ENCODE data around the gene ROCK2.

ROCK2 gene

DNA sequence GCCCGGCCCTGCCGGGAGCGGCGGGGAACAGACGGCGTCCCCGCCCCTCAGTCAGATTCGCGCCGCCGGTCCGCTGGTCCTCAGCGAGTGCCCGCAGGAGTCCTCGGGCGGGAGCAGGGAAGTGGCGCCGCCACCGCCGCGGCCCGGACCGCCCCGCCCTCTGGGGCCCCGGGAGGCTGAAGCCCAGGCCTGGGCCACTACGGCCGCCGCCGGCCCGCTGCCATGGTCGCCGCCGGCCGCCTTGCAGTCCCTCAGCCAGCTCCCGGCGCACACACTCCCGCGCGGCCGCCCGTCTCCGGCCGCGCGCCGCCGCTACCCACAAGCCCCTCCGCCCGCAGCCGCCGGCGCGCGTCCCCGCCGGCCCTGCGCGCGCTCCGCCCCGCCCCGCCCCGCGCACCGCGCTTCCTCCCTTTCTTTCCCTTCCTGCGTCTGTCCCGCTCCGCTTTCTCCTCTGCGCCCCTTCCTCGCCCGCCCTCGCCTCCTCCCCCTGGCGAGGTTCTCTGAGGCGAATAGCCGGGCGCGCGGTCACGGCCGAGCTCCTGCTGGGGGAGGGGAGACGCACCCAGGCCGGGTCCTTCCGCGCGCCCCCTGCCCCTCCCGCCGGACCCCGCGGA is at the start of gene ROCK2:
Gene ROCK2, minus strand, starts transcription at position 295 of the 614 bp plus-strand sequence. CDS start 500 bp downstream, outside the sequence.
- DNase-seq = peak; percentile 71

DNA sequence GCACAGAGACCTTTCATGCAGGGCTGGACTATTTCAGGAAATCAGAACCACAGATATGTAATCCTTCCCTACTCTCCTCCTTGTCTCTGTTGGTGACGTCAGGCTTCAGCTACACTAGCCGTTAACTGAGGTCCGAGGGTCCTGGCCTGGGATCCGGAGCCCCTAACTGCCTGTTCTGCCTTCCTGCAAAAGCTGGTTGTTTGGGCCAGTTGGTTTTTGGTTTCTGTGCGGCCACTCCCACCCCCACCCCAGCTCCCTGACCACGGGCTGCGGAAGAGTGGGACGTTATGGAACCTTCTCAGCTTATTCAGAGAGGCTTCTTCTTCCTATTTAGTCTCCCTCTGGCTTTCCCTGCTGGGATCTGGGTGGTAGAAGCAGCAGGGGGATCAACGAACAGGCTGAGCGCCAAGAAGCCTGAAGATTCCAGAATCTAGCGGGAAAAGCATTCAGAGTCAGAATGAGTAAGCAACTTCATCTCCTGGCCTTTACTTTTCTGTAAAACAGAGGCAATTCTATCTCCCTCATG is 49.3 kb upstream of the ROCK2 start:
- no peak for DNase-seq

DNA sequence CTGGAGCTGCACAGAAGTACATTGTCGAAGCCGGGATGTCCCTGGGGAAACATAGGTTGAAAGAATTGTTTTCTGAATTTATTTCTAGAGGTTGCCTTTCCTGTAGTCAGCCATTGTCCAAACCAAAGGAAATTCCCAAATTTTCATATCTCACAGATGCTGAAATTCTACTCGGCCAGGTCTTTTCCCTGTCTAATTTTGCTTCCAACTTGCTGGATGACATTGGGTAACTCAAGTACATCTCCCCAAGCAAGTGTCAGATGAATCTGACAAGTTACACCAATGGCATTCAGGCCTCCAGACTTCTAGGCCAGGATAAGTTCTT is 47.5 kb upstream of the ROCK2 start:
- DNase-seq = no peak

DNA sequence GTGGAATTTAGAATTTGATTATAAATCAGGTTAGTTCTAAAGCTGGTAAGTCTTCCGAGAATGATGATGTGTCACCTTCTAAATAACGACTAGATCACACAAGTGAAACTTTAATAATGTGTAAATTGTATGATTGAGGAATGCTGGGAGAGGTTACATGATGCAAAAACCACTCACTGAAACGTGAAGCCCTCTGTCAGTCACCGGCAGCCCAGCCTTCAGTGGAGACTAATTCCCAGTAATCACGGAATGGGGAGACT is 45.9 kb upstream of the ROCK2 start:
- DNase-seq = no peak

DNA sequence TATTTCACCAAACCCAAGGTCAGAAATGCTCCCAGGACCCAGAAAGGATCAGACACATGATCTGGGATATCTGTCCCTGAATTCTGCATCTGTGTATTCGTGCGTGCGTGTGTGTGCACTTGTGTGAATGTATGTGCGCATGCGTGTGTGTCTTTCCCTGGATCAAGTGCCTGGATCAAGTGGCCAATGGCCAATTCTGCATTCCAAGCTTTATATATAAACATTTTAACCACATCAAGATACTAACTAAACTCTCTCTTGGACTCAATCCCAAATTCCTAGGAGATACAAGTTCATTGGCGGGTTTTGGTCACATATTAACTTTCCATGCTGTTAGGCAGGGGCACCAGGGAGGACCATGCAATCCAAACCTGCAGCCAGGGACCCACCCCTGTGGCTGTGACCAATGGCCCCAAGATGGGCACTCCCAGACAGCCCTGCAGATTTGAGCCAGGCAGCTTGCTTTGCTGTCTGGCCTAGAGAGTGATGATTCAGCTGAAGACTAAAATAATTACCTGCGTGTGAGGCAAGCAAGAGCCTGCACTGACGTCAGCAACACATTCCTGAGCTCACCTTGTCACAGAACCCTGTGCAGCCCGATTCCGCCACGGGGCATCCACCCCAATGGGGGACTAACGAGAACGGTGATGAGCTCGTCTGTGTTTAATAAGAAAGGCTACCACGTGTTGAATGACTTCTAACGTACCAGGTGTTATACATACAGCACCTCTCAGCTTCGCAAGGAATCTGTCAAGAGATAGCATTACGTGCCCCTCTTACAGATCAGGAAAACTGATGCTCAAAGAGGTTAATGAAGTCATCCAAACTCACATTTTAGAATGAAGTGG is 45.3 kb upstream of the ROCK2 start:
- no peak for DNase-seq

DNA sequence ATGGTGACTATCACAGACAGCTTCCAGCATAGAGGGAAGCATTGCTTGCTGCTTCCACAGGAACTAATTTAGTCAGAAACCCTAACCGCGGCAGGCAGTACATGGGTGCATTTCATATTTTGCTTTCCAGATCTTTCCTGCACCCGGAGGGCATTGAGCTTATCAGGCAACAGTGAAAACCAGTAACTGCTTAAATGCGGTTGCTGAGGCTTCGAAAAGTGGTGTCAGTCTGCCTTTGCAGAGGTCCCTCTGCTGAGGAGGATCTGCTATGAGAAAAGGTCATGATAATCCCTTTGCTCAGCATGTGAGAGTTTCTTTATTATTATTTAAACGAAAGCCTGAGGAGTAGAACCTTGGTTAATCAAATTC is 44.6 kb upstream of the ROCK2 start:
- DNase-seq = no peak

DNA sequence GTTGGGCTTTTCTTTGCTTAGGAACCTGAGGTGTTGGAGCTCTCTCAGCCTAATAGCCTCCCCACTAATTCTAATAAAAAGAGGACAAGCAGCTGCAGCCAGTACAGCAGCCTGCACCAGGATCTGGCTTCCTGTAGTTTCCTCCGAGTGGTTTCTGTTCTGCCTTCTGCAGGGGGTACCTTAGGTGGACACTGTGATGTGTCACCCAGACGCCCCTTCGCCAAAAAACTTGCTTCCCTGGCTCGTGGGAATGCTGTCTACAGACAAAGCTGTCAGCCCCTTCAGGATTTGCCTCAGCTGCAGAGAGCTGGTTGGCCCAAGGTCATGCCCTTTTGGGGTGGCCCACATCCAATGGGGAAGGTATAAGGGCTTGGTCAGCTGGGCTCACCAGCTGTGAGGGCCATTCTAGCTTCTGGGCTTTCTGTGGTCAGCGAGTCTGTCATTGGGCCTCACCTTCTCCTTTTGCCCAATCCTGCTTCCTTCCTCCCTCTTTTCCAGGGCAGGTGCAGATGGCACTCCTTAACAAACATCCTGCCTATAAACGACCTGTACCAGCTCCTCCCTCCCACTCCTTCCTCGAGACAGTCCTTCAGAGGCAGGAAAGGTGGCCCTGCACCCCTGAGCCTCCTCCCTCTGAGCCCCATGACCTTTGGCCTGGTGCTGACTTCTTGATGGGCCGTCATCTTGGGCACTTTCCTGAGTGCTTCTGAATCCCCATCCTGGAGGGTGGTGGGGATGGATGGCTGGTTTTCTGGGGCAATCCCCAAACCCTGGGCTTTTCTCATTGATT is 44.0 kb upstream of the ROCK2 start:
- no peak for DNase-seq

DNA sequence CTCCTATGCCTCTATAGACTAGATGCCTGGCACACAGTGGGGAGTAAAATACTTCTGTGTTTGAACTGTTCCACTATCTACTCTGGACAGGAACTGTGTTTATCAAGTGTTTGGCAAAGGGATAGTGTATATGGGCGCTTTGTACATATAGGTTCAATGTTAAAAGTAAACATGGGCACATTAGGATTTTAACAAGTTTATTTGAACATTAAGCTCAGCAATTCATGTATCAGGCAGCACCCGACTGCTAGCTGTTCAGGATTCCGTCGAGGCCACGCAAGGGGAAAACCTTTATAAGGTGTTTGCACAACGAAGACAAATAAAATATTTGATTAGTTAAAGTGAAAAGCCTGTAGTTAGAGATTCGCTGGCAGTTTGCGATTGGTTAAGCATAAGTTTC is 43.4 kb upstream of the ROCK2 start:
- DNase-seq = no peak

DNA sequence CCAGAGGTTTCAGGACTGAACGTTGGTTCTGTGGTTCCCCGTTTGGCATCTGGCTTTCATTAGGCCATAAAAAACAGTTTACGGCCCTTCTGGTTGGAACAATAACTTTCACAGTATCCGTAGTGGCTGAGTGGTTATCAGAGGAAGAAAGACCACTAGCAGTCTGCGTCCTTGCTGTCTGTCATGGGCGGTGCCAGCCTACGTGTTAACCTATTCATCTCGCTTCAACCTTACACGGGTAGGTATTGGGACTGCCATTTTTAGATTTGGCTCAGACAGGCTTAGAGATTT is 42.6 kb upstream of the ROCK2 start:
- no peak for DNase-seq

DNA sequence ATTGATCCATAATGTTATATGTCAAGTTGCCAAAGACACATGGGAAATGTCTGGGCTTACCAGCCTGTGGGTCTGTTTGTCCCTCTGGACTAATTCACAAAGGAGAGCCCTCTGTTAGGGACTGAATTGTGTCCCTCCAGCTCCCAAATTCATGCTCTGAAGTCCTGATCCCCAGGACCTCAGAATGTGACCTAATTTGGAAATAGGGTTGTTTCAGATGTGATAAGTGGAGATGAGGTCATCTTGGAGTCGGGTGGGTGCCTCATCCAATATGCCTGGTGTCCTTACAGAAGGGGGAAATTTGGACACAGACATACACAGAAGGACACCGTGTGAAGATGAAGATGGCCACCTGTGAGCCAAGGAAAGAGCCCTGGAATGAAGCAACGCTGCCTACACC is 41.4 kb upstream of the ROCK2 start:
- no peak for DNase-seq

DNA sequence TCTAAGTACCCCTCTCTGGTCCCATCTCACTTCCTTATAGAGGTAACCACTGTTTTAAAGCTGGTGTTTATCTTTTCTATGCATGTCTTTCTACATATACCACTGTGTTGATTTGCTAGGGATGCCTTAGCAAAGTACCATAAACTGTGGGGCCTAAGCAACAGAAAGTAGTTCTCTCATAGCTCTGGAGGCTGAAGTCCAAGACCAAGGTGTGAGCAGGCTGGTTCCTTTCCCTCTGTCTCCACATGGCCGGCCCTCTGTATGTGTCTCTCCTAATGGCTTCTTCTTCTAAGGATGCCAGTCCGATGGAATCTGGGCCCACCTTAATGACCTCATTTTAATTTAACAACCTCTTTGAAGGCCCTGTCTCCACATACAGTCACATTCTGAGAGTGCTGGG is 40.8 kb upstream of the ROCK2 start:
- no peak for DNase-seq

DNA sequence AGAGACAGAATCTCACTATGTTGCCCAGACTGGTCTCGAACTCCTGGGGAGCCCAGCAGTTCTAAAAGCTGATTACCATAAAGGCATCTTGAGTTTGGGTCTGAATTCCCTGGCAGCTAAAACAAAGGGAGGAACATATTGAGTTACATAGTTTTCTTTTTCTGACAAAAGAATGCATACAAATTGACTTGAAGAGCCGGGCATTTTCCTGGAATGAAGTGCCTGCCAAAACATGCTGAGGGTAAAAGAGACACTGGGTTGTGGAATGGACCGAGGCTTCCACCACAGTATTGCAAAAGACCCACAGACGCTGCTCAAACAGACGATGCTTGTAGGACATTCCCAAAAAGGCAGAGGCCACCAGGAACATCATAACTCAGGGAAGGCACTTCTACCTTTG is 35.1 kb upstream of the ROCK2 start:
- no peak for DNase-seq

DNA sequence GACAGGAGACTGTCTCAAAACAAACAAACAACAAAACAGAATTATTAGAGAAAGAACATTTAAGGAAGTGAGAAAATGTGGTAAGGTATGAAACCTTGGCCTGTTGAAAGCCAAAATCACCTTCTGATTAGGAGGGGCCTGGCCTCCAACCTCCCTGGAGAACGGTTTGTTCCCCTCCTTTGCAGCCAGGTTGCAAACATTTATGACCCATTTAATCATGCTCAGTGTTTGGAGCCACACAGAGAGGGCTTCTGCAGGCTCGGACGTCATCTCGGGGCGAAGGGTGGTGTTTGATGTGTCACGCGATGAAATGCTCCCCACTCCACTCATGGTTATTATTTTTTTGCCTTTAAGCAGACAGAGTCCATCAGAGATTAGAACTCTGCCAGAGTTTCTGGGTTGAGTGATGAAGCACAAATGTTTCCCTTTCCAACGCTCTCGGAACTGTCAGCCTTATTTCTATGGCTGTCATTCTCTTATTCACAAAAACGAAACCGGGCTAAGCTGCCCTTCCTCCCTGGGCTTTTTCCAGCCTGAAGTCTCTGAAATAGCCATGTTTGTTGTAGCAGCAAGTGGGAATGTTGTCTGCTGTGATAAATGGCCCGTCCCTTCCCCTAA is 33.6 kb upstream of the ROCK2 start:
- DNase-seq = no peak

DNA sequence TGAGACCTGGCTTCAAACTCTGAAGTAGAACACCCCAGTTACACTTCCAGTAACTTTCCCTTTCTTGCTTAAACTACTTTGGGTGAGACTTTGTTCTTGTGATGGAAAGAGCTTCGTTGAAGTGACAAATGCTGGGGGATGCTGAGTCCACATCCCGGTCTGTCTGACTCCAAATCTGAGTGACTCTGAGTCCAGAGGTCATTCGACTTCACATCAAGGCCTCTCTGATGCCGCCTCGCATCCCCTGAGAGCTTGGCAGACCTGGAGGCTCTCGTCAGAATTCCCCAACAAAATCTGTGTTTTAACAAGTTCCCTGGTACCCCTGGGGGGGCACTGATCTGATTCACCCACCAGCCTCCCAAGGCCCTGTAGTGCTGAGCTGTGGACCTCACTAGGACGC is 31.6 kb upstream of the ROCK2 start:
- DNase-seq = no peak

DNA sequence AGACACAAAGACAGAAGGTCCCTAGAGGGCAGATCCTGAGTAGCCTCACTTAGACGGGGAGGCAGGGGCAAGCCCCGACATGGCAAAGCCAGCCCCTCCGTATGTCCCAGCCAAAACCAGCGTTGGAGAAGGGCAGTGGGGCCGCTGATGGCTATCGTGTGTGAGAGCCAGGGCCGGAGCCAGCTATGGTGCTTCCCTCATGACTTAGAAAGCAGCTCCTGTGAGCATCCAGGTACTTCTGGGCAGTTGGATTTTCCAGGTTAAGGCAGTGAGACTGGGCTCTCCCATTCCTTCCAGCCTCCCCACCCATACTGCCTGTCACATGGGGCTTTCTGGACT is 31.2 kb upstream of the ROCK2 start:
- no peak for DNase-seq

DNA sequence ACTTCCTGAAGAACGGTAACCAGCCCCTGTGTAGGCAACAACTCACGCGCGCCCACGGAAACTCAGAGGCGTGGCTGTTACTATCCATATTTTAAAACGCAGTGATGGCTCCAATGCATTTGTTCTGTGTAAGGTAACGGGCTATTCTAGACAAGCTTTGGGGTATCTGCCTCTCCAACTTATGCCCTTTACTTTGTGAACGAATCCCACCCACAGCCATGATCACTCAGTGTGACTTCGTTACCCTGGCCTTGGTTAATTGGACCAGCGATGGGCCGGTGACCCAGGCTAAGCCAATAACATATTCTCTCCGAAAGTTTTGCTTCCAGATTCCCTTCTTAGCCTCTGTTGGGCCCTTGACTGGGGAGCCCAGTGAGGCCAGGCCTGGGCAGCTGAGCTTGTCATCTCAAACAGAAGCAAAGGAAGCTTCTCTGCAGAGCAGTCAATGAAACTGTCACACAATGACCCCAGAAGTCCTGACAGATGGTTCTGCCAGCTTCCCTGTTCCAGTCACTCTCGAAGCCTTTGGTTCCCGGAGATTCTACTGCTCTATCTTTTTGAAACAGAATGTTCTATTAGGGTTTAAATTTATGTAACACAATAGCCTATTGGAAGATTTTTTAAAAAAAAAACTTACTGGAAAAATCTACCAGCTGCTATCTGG is 30.7 kb upstream of the ROCK2 start:
- DNase-seq = no peak

DNA sequence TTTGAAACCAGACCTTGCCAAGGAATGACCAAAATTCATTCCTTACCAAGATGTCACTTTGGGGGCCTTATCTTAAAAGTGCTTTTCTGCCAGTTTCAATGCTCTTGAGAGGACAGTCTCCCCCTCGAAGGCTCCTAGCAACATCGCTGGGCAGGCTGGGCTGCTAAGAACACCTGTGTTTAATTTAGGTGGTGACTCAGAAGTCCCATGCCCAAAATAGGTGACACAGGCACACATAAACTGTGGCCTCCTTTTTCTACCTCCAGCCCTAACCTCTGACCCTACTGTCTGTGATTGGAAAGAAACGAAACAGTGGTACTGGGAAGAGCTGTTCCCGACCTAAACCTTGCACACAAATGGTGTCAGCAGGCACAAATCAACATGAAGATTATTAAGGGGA is 28.7 kb upstream of the ROCK2 start:
- DNase-seq = no peak

DNA sequence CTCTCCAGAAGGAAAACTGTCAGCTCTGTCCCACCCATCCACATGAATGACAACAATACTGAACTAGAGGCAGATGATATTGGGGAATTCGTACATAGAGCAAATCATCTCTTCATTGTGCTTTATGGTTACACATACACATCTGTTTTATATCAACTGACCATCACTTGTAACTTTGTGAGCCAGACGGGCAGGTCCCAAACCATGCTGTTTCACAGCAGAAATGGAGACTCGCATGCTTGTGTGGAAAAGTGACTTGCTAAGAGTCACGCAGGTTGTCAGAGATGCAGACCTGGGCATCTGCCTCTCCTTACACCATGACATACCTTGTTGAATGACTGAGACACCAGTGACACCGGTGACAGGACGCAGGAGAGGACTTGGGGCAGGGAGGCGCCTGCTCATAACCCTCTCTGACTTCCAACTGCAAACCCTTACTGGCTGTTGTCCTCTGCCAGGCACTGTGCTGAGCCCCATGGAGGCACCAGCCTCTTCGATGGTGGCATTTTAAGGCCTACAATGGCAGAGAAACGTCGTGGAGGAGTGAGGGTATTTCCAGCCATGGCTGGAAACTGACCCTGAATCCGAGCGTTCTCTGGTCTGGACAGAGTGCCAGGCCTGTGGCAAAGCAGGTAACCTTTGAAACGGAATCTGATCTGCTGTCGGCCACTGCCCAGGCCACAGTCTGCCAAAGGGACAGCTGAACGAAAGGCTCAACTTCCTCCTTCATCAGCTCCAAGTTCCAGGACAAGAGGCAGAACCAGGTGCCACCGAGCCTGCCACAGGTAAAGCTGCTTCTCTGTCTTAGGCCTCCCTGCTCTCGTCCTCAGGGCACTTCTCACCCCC is 26.9 kb upstream of the ROCK2 start:
- DNase-seq = no peak

DNA sequence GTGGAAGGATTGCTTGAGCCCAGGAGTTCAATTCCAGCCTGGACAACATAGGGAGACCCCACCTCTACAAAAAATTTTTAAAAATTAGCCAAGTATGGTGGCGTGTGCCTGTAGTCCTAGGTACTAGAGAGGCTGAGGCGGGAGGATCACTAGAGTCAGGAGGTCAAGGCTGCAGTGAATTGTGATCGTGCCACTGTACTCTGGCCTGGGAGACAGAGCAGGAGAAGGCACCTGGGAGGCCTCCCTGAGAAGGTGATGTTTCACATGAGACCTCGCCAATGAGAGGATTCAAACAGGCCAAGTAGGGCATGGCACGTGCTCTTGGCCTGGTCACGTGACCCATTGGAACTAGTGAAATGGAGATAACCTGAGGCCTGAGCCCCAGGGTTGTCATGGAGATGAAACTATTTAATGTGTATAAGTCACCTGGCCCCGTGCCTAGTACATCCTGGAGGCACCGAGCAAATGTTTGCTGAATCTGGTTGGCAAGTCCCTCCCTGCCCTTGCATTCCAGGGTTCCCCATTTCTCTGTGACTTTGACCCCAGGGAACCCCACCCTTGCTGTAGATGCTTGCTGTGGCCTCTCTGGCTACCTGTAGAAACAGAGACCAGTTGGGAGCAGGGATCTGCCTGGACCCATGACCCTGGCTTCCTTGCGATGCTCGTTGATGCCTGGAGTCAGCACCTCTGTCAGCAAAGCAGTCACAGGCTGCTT is 26.1 kb upstream of the ROCK2 start:
- no peak for DNase-seq

DNA sequence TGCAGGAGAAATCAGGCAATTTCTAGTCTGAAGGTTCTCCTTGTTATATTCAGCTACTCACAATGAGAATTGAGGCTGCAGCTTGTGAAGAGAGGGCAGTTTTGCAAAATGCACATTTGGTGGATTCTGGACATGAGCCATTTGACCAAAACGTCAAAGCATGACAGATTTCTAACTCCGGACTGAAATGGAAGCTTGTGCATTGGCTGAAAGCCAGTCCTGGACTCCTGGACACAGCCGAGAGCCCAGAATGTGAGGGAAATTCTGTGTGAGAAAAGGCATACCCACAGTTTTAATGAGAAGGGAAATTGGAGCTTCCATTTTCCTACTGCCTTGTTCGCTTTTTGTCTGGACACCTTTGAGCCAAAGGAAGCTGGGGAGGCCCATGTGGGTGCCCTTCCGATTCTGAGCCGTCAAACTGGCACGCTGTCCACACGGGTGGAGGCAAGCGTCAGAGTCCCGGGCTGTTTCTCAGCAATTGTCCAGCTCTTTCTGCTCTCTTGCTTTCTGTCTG is 23.7 kb upstream of the ROCK2 start:
- no peak for DNase-seq

DNA sequence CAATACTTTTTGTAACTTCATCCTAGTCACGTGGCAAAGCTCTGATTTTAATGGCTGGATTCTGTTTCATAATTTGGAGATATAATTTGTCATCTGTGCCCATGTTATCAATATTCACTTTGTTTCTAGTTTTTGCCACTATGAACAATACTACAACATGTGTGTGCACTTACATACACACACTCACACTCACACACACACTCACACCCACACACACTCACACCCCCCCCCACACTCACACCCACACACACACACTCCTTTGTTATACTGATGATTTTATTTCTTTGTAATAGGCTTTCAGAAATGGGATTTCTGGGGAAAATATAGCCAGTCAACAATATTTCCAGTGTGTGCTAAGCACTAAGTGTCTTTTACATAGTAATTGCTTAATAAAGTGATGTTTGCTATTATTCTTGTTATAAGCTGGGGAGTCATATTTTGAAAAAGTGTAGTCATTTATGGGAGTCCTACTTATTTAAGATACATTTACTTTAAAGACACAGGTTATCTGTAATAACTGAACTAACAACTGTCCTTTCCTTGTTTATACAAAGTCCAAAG is 22.8 kb upstream of the ROCK2 start:
- no peak for DNase-seq
